Sigmoid colon (tissue), 4 donors: ENCODE results near the gene LIPK.

Experiments used
- POLR2AphosphoS5 ChIP-seq, 4 donors: sonication (generic); formaldehyde crosslinking; IDR thresholded peaks; one replicate each; pipeline ENCODE4 v1.6.1; 2017; ENCODE audit warnings: antibody characterized with exemption in 4 of 4
- TF ChIP-seq, protein P1 (sequence below), 4 experiments: fragments of 450-650 bp in 3 of 4; fragments of 200-600 bp in 1 of 4; IDR thresholded peaks; one replicate each; pipeline ENCODE4 v1.5.1; 2016 to 2019; ENCODE audit warnings: antibody characterized with exemption in 4 of 4, mild to moderate bottlenecking in 3 of 4, moderate library complexity in 2 of 4

GRCh38 chr10:88661018-88661417 lies 45.0 kb upstream of the LIPK start:
- TF ChIP-seq POLR2AphosphoS5 (IDR thresholded peaks at IDR 0.05): no peak
- TF ChIP-seq, protein P1, sequence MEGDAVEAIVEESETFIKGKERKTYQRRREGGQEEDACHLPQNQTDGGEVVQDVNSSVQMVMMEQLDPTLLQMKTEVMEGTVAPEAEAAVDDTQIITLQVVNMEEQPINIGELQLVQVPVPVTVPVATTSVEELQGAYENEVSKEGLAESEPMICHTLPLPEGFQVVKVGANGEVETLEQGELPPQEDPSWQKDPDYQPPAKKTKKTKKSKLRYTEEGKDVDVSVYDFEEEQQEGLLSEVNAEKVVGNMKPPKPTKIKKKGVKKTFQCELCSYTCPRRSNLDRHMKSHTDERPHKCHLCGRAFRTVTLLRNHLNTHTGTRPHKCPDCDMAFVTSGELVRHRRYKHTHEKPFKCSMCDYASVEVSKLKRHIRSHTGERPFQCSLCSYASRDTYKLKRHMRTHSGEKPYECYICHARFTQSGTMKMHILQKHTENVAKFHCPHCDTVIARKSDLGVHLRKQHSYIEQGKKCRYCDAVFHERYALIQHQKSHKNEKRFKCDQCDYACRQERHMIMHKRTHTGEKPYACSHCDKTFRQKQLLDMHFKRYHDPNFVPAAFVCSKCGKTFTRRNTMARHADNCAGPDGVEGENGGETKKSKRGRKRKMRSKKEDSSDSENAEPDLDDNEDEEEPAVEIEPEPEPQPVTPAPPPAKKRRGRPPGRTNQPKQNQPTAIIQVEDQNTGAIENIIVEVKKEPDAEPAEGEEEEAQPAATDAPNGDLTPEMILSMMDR (IDR thresholded peaks at IDR 0.05): no peak
